HepG2 (cell line): Measurements from ENCODE around the gene PPM1E. TPM values are rescaled to one million over a fixed set of nuclear protein-coding genes. Genes with fewer than 3 reads are reported as not detected.

Source experiments
- ATAC-seq: fragments of 200-7000 bp; cut with Tn5 transposase; 3 replicates; pipeline ENCODE4 v1.9.1; 2020; ENCODE audit warnings: mild to moderate bottlenecking, moderate library complexity
- BruUV-seq: library from RNA; stranded (reverse); fragments of 400-500 nt; replicated peaks from 2 replicates; lab custom pipeline; 2021; lab: Mats Ljungman, UMichigan
- CTCF ChIA-PET: fragments of 300-600 bp; formaldehyde crosslinking; extraction: SDS; loops from one replicate; lab custom pipeline; 2021; ENCODE audit warnings: low total read pairs, inconsistent platforms, low intra/inter-chr PET ratio; lab: Yijun Ruan, JAX
- POLR2A ChIA-PET: fragments of 350-600 bp; sonication (Branson Sonifier 250); formaldehyde crosslinking; loops from one replicate; lab custom pipeline; 2020; ENCODE audit warnings: antibody characterized with exemption, inconsistent platforms; lab: Yijun Ruan, JAX
- DNase-seq: peaks from one replicate; pipeline ENCODE4 v3.0.0-alpha.2; 2015; ENCODE audit warnings: low spot score
- FAIRE-seq: peaks from 3 replicates; lab custom pipeline; 2011; peaks lifted over from hg19 to GRCh38; lab: Jason Lieb, UNC
- H2AFZ ChIP-seq: one replicate; pipeline ENCODE4 v1.6.1; 2011; ENCODE audit warnings: low read length, inconsistent platforms
- H3K27ac ChIP-seq: fragments of 300-600 bp; 3 replicates; pipeline ENCODE4 v1.8.0; 2011; ENCODE audit warnings: mixed run types, mild to moderate bottlenecking, mixed read lengths, low read length, inconsistent platforms; ENCODE audit not compliant: insufficient read depth; ENCODE audit errors: extremely low read length
- H3K27me3 ChIP-seq, 2 experiments: fragments of 200-600 bp in 1 of 2; 2 replicates in 1 of 2; 3 replicates in 1 of 2; pipeline versions ENCODE4 v1.6.0 to v1.8.0; 2011; ENCODE audit warnings: low read length in 2 of 2, mild to moderate bottlenecking in 2 of 2, moderate library complexity in 2 of 2, inconsistent platforms in 1 of 2; ENCODE audit not compliant: insufficient read depth in 2 of 2, control insufficient read depth in 1 of 2
- H3K36me3 ChIP-seq, 2 experiments: fragments of 200-600 bp in 1 of 2; replicated peaks in 1 of 2; 2 replicates in 1 of 2; 3 replicates in 1 of 2; pipeline versions ENCODE4 v1.5.1 to v1.8.0; 2011; ENCODE audit warnings: low read length in 2 of 2, inconsistent platforms in 1 of 2; ENCODE audit not compliant: insufficient read depth in 2 of 2, control insufficient read depth in 1 of 2
- H3K4me1 ChIP-seq: 2 replicates; pipeline ENCODE4 v1.5.1; 2012; ENCODE audit warnings: low read length, inconsistent platforms; ENCODE audit not compliant: insufficient read depth
- H3K4me2 ChIP-seq: 2 replicates; pipeline ENCODE4 v1.6.0; 2011; ENCODE audit warnings: low read depth, low read length, inconsistent platforms
- H3K4me3 ChIP-seq, 3 experiments: fragments of 200-600 bp in 1 of 3; sonication (generic), shearing (Covaris generic) in 1 of 3; replicated peaks in 1 of 3; 2 replicates each; pipeline ENCODE4 v1.5.1; 2011 to 2016; ENCODE audit warnings: low read length in 3 of 3, inconsistent platforms in 2 of 3, low read depth in 2 of 3, mild to moderate bottlenecking in 2 of 3, control low read depth in 1 of 3, mixed read lengths in 1 of 3; ENCODE audit not compliant: insufficient read depth in 1 of 3
- H3K79me2 ChIP-seq: one replicate; pipeline ENCODE4 v1.6.1; 2011; ENCODE audit warnings: low read length, inconsistent platforms; ENCODE audit not compliant: insufficient read depth
- H3K9ac ChIP-seq: 2 replicates; pipeline ENCODE4 v1.6.0; 2011; ENCODE audit warnings: mild to moderate bottlenecking, low read depth, low read length, inconsistent platforms; ENCODE audit not compliant: insufficient read depth
- H3K9me3 ChIP-seq: 2 replicates; pipeline ENCODE4 v1.5.1; 2012; ENCODE audit warnings: mild to moderate bottlenecking, low read length
- H4K20me1 ChIP-seq: 2 replicates; pipeline ENCODE4 v1.6.0; 2011; ENCODE audit warnings: inconsistent platforms, mild to moderate bottlenecking, low read length, moderate library complexity; ENCODE audit not compliant: insufficient read depth
- ATF4 ChIP-seq, 2 experiments: fragments of 450-650 bp in 1 of 2; sonication (generic) in 1 of 2; formaldehyde crosslinking; IDR thresholded peaks; 2 replicates each; pipeline versions ENCODE4 v1.5.0 to v1.8.0; 2020 to 2022; ENCODE audit warnings: mild to moderate bottlenecking in 1 of 2, missing genetic modification reagents in 1 of 2
- NR2F2 ChIP-seq: IDR thresholded peaks from 2 replicates; pipeline ENCODE4 v1.6.1; 2012; ENCODE audit warnings: low read depth, inconsistent platforms, borderline replicate concordance
- PRDM15 ChIP-seq: sonication (generic); formaldehyde crosslinking; IDR thresholded peaks from 2 replicates; pipeline ENCODE4 v1.4.0; 2020; ENCODE audit warnings: missing genetic modification reagents
- SIN3A ChIP-seq: IDR thresholded peaks from 2 replicates; pipeline ENCODE4 v1.6.1; 2011; ENCODE audit warnings: low read depth, mild to moderate bottlenecking, control low read depth, low read length, borderline replicate concordance
- TAF15 ChIP-seq: fragments of 200-400 bp; formaldehyde crosslinking; IDR thresholded peaks from one replicate; pipeline ENCODE4 v1.6.1; 2018; ENCODE audit warnings: mild to moderate bottlenecking, low read depth, low read length; ENCODE audit not compliant: poor library complexity, severe bottlenecking
- ZNF30 ChIP-seq: sonication (generic); formaldehyde crosslinking; IDR thresholded peaks from 2 replicates; pipeline ENCODE4 v1.5.0; 2020; ENCODE audit warnings: mild to moderate bottlenecking, missing genetic modification reagents
- ZNF816 ChIP-seq: sonication (generic); formaldehyde crosslinking; IDR thresholded peaks from 2 replicates; pipeline ENCODE4 v1.8.0; 2022; ENCODE audit warnings: missing genetic modification reagents, mild to moderate bottlenecking, borderline replicate concordance
- WGBS: methylation state at CpG from one replicate; pipeline ENCODE4 v1.1.6; 2017; ENCODE audit warnings: low lambda C conversion rate; 5-methylcytosine and 5-hydroxymethylcytosine counted together
- in situ Hi-C: cut with HindIII; loops from 2 replicates; pipeline ENCODE4 v1.10.0; 2017; ENCODE audit warnings: low pct_unique_long_range_greater_than_20kb; ENCODE audit not compliant: extremely low pct_ligation_motif_present
- intact Hi-C: fragments of 100-400 bp; cut with micrococcal nuclease; formaldehyde crosslinking; loops from one replicate; pipeline ENCODE4 v1.10.0; 2022; ENCODE audit not compliant: unreplicated experiment
- polyA plus RNA-seq, 8 experiments: library from polyadenylated mRNA; depleted of rRNA in 3 of 8; stranded (reverse) in 7 of 8; unstranded in 1 of 8; fragments of >200 nt; fragmentation: Illumina TruSeq in 4 of 8; extraction: Trizol in 4 of 8; gene quantifications; 2 replicates each; pipeline versions ENCODE4 v1.2.1 to v1.2.3, GENCODE V29; 2011 to 2016; ENCODE audit warnings: low read depth in 4 of 8, missing spikeins in 1 of 8, mixed read lengths in 1 of 8; ENCODE audit not compliant: insufficient read depth in 1 of 8
- total RNA-seq, 5 experiments: library from RNA; depleted of rRNA; stranded (reverse); fragments of >200 nt; fragmentation: Illumina TruSeq; extraction: Trizol; gene quantifications; 2 replicates each; pipeline ENCODE4 v1.2.3, GENCODE V29; 2016; ENCODE audit warnings: low read depth in 1 of 5
- TF ChIP-seq, protein P1 (sequence below): sonication (generic); formaldehyde crosslinking; IDR thresholded peaks from 2 replicates; pipeline ENCODE4 v1.4.0; 2020; ENCODE audit warnings: missing genetic modification reagents, mild to moderate bottlenecking, borderline replicate concordance

The PPM1E gene
- total and polyA plus RNA-seq, 2 of the 13 experiments (the other 11 are each of a cell fraction or from before 2014, with no cell fraction given), result 0.15 TPM; not detected in 1

- no peak overlapping the region for H3K27ac ChIP-seq
- in situ Hi-C loops, result no loop called here
- BruUV-seq, result no TSS peak
- H3K36me3 ChIP-seq, result no peaks in the 10 kb centered on the region
- WGBS, result 40% methylated on average over 6 of the region's 6 CpGs
- no peak overlapping the region for H2AFZ ChIP-seq
- no peaks in the 10 kb centered on the region for H3K79me2 ChIP-seq
- H3K9me3 ChIP-seq, result no peaks in the 10 kb centered on the region
- CTCF ChIA-PET, result no interaction called here
- TF ChIP-seq ATF4 (CRISPR knock-in tag; IDR thresholded peaks at IDR 0.05), result no peak
- TF ChIP-seq ZNF30 (CRISPR knock-in tag), result no peak
- no peak for TF ChIP-seq SIN3A
- no peak for TF ChIP-seq ZNF816 (CRISPR knock-in tag)
- TF ChIP-seq, protein P1, sequence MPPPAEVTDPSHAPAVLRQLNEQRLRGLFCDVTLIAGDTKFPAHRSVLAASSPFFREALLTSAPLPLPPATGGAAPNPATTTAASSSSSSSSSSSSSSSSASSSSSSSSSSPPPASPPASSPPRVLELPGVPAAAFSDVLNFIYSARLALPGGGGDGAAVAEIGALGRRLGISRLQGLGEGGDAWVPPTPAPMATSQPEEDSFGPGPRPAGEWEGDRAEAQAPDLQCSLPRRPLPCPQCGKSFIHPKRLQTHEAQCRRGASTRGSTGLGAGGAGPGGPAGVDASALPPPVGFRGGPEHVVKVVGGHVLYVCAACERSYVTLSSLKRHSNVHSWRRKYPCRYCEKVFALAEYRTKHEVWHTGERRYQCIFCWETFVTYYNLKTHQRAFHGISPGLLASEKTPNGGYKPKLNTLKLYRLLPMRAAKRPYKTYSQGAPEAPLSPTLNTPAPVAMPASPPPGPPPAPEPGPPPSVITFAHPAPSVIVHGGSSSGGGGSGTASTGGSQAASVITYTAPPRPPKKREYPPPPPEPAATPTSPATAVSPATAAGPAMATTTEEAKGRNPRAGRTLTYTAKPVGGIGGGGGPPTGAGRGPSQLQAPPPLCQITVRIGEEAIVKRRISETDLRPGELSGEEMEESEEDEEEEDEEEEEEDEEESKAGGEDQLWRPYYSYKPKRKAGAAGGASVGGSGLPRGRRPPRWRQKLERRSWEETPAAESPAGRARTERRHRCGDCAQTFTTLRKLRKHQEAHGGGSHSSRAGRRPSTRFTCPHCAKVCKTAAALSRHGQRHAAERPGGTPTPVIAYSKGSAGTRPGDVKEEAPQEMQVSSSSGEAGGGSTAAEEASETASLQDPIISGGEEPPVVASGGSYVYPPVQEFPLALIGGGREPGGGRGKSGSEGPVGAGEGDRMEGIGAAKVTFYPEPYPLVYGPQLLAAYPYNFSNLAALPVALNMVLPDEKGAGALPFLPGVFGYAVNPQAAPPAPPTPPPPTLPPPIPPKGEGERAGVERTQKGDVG, result no peak
- no peak for TF ChIP-seq NR2F2
- TF ChIP-seq TAF15, result no peak
- no peak for TF ChIP-seq PRDM15 (CRISPR knock-in tag)
- TF ChIP-seq, all 625 proteins: peak for 0
- Histone ChIP-seq H3K4me3 (no peak overlapping the region), H3K9ac (no peak overlapping the region), H3K4me2 (no peak overlapping the region), H3K27me3 (0 out of 5 replicates have a peak, but pooled peaks cover 0 to 4% of the 10 kb centered on the region in 2 experiments), H3K4me1 (no peaks in the 10 kb centered on the region), H4K20me1 (no peaks in the 10 kb centered on the region)
- ATAC-seq (no peak), FAIRE-seq (no peak), DNase-seq (no peak)
- intact Hi-C loops, result no loop called here
- POLR2A ChIA-PET, result no interaction called here
Observed at GRCh38 chr17:58865301-58865700, 109.6 kb downstream of the PPM1E start.
